ENCODE data around the gene MYO10.
"Not testable (repeated sequence)": the region's sequence is repeated elsewhere in the genome, so short reads cannot be mapped to it uniquely, and the experiment has no call there.

MYO10 gene

DNA sequence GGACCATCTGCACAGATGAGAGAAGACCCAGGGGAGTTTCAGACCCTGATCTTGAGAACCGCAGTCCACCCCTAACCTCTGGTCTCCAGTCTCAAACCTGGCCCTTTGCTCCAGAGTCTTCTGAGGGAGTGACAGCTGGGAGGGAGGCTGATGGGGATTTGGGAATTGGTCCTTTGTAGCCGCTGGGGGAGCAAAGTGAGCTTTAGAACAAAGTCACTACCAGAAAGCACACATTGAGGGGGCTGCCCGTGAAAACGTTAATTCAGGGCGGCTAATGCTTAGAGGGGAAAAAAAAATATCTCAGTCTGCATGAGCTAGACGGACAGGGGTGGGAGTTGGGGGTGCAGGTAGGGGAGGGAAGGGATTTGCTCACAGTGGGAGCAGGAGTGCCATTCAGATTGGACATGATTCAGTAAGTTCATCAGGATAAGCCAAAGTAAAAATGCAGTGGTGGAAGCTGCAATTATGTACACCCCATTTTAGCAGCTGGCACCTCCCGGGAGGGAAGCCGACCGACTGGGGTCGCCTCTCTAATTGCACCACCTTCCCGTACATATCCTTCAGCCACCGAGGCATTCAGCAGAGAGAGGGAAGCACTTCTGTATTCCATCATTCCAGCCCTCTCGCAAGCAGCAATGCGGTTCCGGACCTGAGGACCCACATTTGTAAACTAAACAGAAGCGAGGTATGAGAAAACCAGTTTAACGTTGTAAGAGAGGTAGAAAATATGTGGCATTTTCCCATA lies 195.8 kb downstream of the MYO10 start:
- DNase-seq (ENCODE audit: low spot score): no peak

DNA sequence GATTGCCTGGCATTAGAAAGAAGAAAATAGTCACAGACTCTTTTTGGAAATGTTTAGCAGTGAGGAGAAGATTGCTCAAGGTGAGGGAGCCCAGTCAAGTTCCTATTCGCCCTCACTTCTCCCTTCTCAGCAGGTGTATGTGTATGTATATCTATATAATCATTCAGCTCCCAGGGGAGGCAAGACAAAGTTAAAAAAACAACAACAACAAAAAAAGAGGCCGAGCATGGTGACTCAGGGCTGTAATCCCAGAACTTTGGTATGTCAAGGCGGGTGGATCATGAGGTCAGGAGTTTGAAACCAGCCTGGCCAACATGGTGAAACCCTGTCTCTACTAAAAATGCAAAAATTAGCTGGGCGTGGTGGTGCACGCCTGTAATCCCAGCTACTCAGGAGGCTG lies 197.7 kb downstream of the MYO10 start:
- DNase-seq (ENCODE audit: low spot score): not testable (repeated sequence)

DNA sequence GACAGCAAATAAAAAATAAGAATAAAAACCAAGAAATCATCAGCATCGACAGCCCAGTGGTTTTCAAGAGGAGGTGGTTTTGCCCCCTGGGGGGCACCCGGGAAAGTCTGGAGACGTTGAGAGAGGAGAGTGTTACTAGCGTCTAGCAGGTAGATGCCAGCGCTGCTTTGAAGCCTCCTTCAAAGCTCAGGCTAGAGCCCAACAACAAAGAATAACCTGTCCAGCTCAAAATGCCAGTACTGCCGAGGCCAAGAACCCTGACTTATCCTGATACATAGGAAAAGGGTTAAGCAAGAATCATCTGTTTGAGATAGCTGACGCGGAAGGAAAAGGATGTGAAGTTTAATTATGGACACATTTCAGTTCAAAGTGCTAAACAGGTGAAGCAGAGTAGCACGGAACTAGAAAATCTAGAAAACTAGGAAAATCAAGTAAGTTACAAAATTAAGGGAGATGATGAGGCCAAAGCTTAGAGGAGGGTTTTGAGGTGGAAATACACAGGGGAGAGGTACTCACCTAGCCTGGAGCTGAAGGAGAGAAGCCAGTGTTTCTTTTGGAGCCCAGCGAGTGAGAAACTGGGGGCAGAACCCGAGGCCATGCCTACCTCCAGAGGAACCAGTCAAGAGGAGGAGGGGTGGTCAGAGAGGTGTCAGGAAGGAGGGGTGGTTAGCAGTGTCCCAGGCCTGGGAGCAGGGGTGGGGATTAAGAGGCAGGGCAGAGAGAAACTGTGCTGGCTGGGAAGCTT lies 198.3 kb downstream of the MYO10 start:
- no peak for DNase-seq (ENCODE audit: low spot score)

GRCh38 chr5:16737209-16737608 lies 198.9 kb downstream of the MYO10 start:
- DNase-seq (ENCODE audit: low spot score): no peak

DNA sequence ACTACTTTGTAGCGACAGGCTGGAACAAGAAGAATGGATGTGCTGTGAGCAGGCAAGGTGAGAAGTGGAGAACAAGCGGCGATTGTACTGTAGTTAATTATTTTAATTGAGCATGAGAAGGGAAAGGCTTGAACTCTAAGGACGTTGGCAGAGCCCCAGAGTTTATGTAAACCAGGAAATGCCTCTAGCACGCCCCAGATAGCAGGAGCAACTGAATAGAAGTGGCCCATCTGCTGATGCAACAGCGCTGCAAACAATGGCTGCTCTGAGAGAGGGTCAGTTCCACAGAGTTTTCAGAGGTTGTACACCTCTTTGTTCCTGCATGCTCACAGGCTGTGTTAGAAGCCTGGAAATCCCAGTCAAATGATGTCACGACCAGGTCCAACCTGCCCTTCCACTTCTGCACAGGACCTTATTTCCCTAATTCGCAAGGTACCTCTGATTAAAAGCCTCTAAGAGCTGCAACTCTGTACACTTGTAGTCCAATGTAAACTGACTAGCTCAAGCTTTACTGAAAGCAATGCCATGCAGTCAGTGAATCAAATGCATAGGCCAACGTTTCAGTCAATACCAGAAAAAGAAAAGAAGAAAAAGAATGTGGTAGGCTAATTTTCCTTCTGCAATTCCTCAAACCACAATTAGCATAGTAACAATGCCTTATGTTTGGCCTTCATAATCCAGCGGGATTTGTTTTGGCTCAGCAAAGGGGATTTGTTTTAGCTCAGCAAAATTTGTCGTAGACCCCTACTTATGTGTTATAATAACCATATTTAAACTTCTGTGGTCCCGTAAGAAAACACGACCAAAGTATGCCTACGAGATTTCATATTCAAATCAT lies 199.7 kb downstream of the MYO10 start:
- DNase-seq (ENCODE audit: low spot score): no peak

- DNase-seq (ENCODE audit: low spot score): no peak
Observed at GRCh38 chr5:16735101-16736060, 200.7 kb downstream of the MYO10 start.

GRCh38 chr5:16733331-16734006 lies 202.6 kb downstream of the MYO10 start:
- DNase-seq (ENCODE audit: low spot score): no peak

DNA sequence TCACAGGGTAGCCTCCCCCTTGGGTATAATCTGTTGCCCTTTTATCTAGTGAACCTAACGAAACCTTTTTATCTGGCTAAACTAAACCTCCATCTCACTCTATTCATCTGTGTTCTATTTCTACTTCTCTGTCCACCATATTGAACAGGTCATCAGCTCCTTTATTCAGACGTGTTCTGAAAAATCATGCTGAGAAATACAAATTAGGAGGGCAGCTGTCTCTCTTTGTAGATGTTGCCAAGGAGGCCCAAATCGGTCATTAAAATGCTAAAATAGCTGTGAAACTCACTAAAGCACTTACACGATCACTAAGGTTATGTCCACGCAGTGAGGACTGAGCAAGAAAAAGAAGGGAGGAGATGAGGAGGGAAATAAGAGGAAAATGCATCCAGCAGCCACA lies 203.7 kb downstream of the MYO10 start:
- no peak for DNase-seq (ENCODE audit: low spot score)

GRCh38 chr5:16727755-16728325 lies 208.2 kb downstream of the MYO10 start:
- no peak for DNase-seq (ENCODE audit: low spot score)

DNA sequence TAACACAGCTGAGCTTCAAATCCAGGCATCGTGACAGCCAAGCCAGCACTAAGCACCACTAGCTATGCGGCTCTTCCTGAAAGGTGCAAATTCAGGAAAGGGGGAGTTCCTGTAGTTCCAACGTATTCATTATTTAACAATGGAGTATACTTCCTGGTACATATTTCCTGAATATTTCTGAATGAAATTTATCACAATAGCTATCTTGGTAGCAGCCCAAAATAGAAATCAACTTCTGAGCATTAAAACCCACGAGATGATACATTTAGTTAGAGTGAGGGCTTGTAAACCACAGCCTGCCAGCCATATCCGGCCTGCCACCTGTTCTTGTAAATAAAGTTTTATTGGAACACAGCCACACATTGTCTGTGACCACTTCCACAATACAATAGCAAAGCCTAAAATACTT lies 209.5 kb downstream of the MYO10 start:
- no peak for DNase-seq (ENCODE audit: low spot score)

GRCh38 chr5:16725575-16725974 lies 210.5 kb downstream of the MYO10 start:
- DNase-seq (ENCODE audit: low spot score): no peak

DNA sequence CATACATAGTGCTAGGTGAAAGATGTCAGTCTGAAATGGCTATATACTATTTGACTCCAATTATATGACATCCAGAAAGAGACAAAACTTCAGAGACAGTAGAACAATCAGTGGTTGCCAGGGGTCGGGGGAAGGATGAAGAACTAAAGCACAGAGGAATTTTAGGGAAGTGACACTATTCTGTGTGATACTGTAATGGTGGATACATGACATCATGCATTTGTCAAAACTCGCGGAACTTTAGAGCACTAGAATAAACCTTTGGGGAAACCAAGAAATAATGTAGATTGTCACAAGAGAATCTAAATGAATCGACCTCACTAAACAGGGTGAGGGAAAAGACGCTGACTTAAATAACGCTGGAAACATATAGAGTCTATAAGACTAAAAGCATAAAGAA lies 212.3 kb downstream of the MYO10 start:
- DNase-seq (ENCODE audit: low spot score): no peak

GRCh38 chr5:16722097-16722495 lies 214.0 kb downstream of the MYO10 start:
- no peak for DNase-seq (ENCODE audit: low spot score)

DNA sequence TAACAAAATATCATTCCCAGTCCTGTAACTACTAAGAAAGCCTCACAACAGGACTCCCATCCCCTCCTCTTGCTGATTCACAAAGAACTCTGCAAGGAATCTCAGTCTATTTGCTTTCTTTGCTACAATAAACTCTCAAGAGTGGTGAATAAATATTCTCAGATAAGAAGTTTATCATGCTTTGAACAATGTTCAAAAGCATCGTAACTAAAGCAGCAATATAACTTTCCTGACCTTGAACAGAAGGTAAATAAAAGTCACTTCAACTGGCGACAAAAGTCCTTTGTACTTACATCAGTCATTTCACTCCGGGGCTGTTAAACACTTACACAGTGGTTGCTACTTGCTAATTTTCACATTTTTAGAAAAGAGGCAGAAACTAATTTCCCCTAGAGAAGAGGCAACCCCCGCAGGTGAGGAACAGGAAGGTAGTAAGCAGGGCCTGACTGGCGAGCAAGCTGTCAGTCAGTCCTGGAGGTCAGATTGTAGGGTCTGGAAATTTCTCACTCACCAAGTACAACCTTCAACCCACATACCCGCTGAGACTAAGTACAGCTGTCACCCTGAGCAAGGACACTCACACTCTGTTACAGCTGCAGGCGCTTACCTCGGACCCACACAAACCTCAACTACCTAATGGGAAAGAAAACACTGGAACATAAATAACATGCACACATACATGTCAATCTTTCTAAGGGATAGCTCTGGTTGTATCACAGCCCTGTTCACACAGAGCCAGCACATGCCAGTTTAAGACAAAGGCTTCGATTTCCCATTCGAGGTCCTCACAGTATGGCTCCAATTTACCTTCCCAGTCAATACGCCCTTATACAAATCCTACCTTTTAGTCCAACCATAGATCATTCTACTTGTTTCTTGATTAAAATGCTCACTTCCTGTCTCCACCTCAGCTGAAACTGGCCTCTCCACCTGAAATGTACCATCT lies 214.7 kb downstream of the MYO10 start:
- DNase-seq (ENCODE audit: low spot score): no peak

- DNase-seq (ENCODE audit: low spot score): not testable (repeated sequence)
Observed at GRCh38 chr5:16718036-16718435, 218.1 kb downstream of the MYO10 start.

DNA sequence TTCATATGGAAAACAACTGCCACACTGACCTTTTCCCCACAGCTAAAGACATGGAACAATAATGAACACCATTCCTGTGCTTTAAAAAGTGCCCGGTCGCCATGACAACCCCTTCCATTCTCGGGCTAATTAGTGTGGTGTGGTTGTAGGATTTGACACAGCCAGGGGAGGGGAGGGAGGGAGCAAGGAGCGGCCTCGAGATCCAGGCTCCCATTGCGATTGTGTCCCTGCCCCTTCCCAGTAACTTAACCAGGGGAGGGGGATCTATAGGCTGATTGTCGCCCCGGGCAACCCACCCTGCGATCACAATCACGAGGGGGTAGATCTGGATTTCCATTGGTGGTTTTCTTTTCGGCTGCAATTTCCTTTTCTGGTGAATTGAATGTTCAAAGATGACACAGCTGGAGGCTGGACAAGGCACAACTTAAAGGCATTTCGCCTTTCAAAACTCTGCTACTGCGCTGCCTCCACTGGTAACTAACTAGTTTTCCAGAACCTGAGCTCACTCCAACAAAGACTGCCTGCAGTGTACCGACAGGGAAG lies 222.6 kb downstream of the MYO10 start:
- DNase-seq (ENCODE audit: low spot score): no peak

DNA sequence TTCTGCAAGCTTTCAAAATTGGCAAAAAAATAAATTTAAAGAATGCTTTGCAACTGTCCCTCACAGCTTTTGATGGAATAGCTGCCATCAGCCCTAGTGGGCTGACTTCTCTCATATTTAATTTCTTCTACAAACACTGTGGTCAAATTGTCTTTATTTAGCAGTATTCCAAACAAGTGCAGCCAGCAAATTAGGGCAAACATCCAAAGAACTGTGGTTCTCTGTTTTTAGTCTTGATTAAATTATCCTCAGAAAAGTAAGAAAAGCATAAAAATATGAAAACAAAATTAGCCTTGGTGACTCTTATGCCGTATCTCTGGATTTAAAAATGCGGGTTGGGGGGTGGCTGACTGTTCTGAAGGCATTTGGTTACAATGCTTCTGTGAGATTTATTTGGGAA lies 223.5 kb downstream of the MYO10 start:
- DNase-seq (ENCODE audit: low spot score): no peak

DNA sequence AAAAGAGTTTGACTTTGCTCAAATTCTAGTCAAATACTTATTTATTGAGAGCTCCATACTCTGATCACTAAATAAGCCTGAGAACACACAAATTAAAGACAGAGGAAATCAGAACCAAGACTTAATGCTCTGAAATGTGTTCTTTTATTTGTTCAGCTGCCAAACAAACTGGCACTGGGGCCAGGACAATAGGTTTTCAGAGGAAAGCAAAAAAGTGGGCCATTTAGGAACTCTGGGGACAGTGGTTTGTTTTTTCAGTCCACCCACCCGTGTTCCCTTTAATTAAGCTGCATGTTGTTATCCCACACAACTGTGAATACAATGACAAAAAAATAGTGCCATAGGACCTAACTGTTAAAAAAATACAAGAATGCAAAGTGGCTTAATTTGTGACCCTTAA lies 223.9 kb downstream of the MYO10 start:
- DNase-seq (ENCODE audit: low spot score): no peak

All from CD4-positive, alpha-beta T cell treated with Interleukin-15 for 4 hours (primary cell).